Measurements from ENCODE around the gene TMC8. TPM values are rescaled to one million over a fixed set of nuclear protein-coding genes. Genes with fewer than 3 reads are reported as not detected.

The TMC8 gene
- total and polyA plus RNA-seq, 7 donors: 0.30 to 2.8 (median 0.89) TPM

GRCh38 chr17:78111016-78111726 lies 19.4 kb upstream of the TMC8 start:
- peaks cover 0 to 2% (median 0%) of the 10 kb centered on the region in 3 donors for H3K27me3 ChIP-seq (ENCODE audit: insufficient read depth in 3 of 3, low read length in 2 of 3)
- intact Hi-C loops (cut with DNase I): loop anchor here (5.0 to 10.0 kb wide), 3 partner anchors 94 to 314 kb away; no protein-coding TSS in a partner anchor
- ATAC-seq: peak; percentile 9 to 32 (median 25)
- DNase-seq: peak in 1 of 2 donors; percentile 48
- H3K9me3 ChIP-seq: no peaks in the 10 kb centered on the region
- no peak for TF ChIP-seq CTCF (IDR thresholded peaks at IDR 0.05)
- 66 to 75% (median 66%) methylated on average over 19 of the region's 19 CpGs for WGBS, 3 donors
- peaks cover 0 to 8% of the 10 kb centered on the region in 2 donors for H3K36me3 ChIP-seq (ENCODE audit: insufficient read depth in 1 of 2, low read depth in 1 of 2)
- H3K27ac ChIP-seq: peak overlapping the region; percentile 77
- no peak overlapping the region for H3K4me3 ChIP-seq
- H3K4me1 ChIP-seq: peaks cover 30% of the 10 kb centered on the region

DNA sequence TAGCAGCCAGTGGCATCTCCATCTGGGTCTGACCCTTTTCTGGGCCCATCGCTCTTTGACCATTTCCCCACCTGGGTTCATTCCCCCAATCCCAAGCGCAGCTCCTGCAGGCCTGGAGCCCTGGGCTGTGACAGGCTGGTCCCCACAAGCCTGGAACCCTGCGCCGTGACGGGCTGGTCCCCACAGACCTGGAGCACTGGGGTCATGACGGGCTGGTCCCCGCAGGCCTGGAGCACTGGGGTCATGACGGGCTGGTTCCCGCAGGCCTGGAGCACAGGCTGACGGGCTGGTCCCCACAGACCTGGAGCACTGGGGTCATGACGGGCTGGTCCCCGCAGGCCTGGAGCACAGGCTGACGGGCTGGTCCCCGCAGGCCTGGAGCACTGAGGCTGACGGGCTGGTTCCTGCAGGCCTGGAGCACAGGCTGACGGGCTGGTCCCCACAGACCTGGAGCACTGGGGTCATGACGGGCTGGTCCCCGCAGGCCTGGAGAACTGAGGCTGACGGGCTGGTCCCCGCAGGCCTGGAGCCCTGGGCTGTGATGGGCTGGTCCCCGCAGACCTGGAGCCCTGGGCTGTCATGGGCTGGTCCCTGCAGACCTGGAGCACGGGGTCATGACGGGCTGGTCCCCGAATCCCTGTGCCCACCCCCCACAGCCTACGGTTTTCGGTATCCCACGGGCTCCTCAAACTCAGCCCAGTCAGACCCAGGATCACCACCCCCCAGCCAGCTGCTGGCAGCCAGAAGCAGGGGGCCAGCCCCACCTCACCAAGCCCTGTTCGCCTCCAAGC lies 18.6 kb upstream of the TMC8 start:
- Histone ChIP-seq H3K4me1 (peaks cover 30% of the 10 kb centered on the region), H3K27me3 (ENCODE audit: insufficient read depth in 3 of 3, low read length in 2 of 3) (peaks cover 0 to 2% (median 0%) of the 10 kb centered on the region in 3 donors), H3K27ac (peak overlapping the region; percentile 77), H3K36me3 (ENCODE audit: insufficient read depth in 1 of 2, low read depth in 1 of 2) (peaks cover 0 to 2% of the 10 kb centered on the region in 2 donors), H3K9me3 (no peaks in the 10 kb centered on the region), H3K4me3 (no peak overlapping the region)
- ATAC-seq: no peak
- WGBS, 3 donors: 80 to 84% (median 83%) methylated on average over 24 to 28 of the region's 28 CpGs
- intact Hi-C loops (cut with DNase I): loop anchor here (2.0 to 10.0 kb wide), 6 partner anchors 63 to 313 kb away; no protein-coding TSS in a partner anchor
- peak in 1 of 2 donors; percentile 55 for DNase-seq
- no peak for TF ChIP-seq CTCF (IDR thresholded peaks at IDR 0.05)

DNA sequence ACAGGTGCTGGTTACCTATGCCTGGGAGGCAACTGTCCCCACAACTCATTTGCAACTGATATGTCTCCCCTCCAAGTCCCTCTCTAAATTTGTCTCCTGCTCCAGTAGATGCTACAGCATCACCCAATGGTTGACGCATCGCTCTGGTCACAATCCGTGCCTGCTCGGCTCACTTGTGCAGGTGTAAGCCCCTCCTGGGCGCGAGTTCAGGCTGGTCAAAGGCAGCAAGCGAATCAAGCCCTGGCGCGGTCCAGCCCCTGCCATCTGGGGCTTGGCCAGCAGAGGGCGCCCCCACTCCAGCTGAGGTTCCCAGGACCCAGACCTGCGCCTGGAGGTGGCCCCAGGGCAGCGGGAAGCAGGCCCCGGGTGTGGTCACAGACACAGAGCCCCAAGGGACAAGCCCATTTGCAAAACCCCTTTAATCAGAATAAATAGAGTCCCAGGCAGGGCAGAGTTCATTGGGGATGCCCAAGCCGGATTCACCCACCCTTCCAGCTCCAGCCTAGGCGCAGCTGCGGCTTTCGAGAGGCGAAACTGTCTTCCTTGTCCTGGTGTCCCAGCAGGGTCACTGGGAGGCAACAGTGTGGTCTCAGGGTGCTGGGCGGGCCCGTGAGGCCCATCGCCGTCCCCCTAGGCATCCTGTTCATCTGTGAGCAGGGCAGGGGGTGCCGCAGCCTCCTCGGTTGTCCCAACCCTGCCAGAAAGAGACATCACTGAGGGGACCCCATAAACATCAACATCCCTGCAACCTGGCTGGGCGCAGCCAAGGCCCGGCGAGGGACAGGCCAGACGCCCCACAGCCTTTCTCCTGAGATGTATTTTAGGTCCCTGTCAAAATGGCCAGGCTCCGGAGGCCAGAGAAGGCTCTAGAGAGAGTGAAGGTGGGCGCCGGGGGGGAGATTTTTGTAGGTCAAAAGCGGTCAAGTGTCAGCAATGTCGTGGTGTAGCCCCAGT lies 17.8 kb upstream of the TMC8 start:
- Histone ChIP-seq H3K4me3 (no peak overlapping the region), H3K27me3 (ENCODE audit: insufficient read depth in 3 of 3, low read length in 2 of 3) (peaks cover 0 to 2% (median 0%) of the 10 kb centered on the region in 3 donors), H3K27ac (no peak overlapping the region), H3K4me1 (peaks cover 30% of the 10 kb centered on the region), H3K9me3 (no peaks in the 10 kb centered on the region), H3K36me3 (ENCODE audit: insufficient read depth in 1 of 2, low read depth in 1 of 2) (no peaks in the 10 kb centered on the region)
- intact Hi-C loops (cut with DNase I): loop anchor here (2.0 to 10.0 kb wide), 6 partner anchors 62 to 312 kb away; no protein-coding TSS in a partner anchor
- WGBS, 3 donors: 50 to 52% (median 51%) methylated on average over 31 to 33 of the region's 33 CpGs
- ATAC-seq (peak; percentile 62 to 79 (median 74)), DNase-seq (peak; percentile 78 to 89)
- TF ChIP-seq CTCF (IDR thresholded peaks at IDR 0.05): peak; percentile 99

Data from psoas muscle (tissue), 8 donors.